SK-N-SH (cell line): ENCODE data around the gene MRPS18A. TPM values are rescaled to one million over a fixed set of nuclear protein-coding genes. Genes with fewer than 3 reads are reported as not detected.
A peak's percentile ranks its signal among the peaks of the same experiment; 100 is the strongest.

Source experiments
- CTCF ChIA-PET: fragments of 300-600, 350-600 bp; formaldehyde crosslinking; extraction: SDS; loops from one replicate; lab custom pipeline; 2021; lab: Yijun Ruan, JAX
- POLR2A ChIA-PET: fragments of 350-600 bp; sonication (Branson Sonifier 250); formaldehyde crosslinking; extraction: SDS; loops from one replicate; lab custom pipeline; 2020; ENCODE audit warnings: antibody characterized with exemption, inconsistent platforms; lab: Yijun Ruan, JAX
- DNase-seq: peaks from one replicate; pipeline ENCODE4 v3.0.0; 2012
- H2AFZ ChIP-seq: fragments of 200-600 bp; sonication (generic); 2 replicates; pipeline ENCODE4 v1.8.1; 2016; ENCODE audit warnings: antibody characterized with exemption, mild to moderate bottlenecking, low read depth
- H3F3A ChIP-seq: fragments of 200-600 bp; sonication (generic); replicated peaks from 2 replicates; pipeline ENCODE3; 2016; ENCODE audit warnings: antibody characterized with exemption, mild to moderate bottlenecking; ENCODE audit not compliant: insufficient read depth
- H3K27ac ChIP-seq, 2 experiments: fragments of 200-500 bp in 1 of 2; fragments of 200-600 bp in 1 of 2; sonication (Bioruptor generic) in 1 of 2; sonication (generic), shearing (Covaris generic) in 1 of 2; 2 replicates each; pipeline versions ENCODE4 v1.5.1 to v1.6.1; 2014 to 2016; ENCODE audit warnings: low read depth in 2 of 2, inconsistent platforms in 1 of 2, low read length in 1 of 2, mild to moderate bottlenecking in 1 of 2, mixed read lengths in 1 of 2
- H3K27me3 ChIP-seq: fragments of 200-600 bp; sonication (generic), shearing (Covaris generic); 2 replicates; pipeline ENCODE4 v1.6.1; 2016; ENCODE audit warnings: mixed run types; ENCODE audit not compliant: insufficient read depth
- H3K36me3 ChIP-seq, 2 experiments: fragments of 200-500 bp in 1 of 2; fragments of 200-600 bp in 1 of 2; sonication (Bioruptor generic) in 1 of 2; sonication (generic) in 1 of 2; replicated peaks in 1 of 2; 2 replicates each; pipeline versions ENCODE3 to v1.5.1; 2014 to 2016; ENCODE audit warnings: low read length in 1 of 2, mild to moderate bottlenecking in 1 of 2; ENCODE audit not compliant: insufficient read depth in 2 of 2, control insufficient read depth in 1 of 2
- H3K4me1 ChIP-seq, 2 experiments: fragments of 200-500 bp in 1 of 2; fragments of 200-600 bp in 1 of 2; sonication (Bioruptor generic) in 1 of 2; sonication (generic), shearing (Covaris generic) in 1 of 2; 2 replicates each; pipeline versions ENCODE4 v1.5.1 to v1.6.1; 2014 to 2016; ENCODE audit warnings: low read depth in 1 of 2, low read length in 1 of 2, mixed run types in 1 of 2; ENCODE audit not compliant: insufficient read depth in 2 of 2, control insufficient read depth in 1 of 2
- H3K4me2 ChIP-seq: fragments of 200-600 bp; sonication (generic), shearing (Covaris generic); 2 replicates; pipeline ENCODE4 v1.6.1; 2017; ENCODE audit warnings: mixed run types
- H3K4me3 ChIP-seq, 2 experiments: fragments of 200-500 bp in 1 of 2; fragments of 200-600 bp in 1 of 2; sonication (Bioruptor generic) in 1 of 2; sonication (generic), shearing (Covaris generic) in 1 of 2; 2 replicates each; pipeline versions ENCODE4 v1.5.1 to v1.8.1; 2014 to 2016; ENCODE audit warnings: low read depth in 2 of 2, inconsistent platforms in 1 of 2, low read length in 1 of 2, mild to moderate bottlenecking in 1 of 2, mixed read lengths in 1 of 2, moderate library complexity in 1 of 2
- H3K79me2 ChIP-seq: fragments of 200-600 bp; sonication (generic); 2 replicates; pipeline ENCODE4 v1.8.1; 2017; ENCODE audit warnings: mild to moderate bottlenecking; ENCODE audit not compliant: insufficient read depth
- H3K9ac ChIP-seq: fragments of 200-600 bp; sonication (generic); 2 replicates; pipeline ENCODE4 v1.6.1; 2017; ENCODE audit warnings: mixed run types
- H3K9me2 ChIP-seq: fragments of 200-600 bp; sonication (generic); 2 replicates; pipeline ENCODE4 v1.6.1; 2017; ENCODE audit warnings: mixed run types
- H3K9me3 ChIP-seq: fragments of 200-600 bp; sonication (generic); 2 replicates; pipeline ENCODE4 v1.6.1; 2017; ENCODE audit warnings: mixed run types, mild to moderate bottlenecking, moderate library complexity
- H4K20me1 ChIP-seq: fragments of 200-600 bp; sonication (generic); 2 replicates; pipeline ENCODE4 v1.6.1; 2017; ENCODE audit warnings: mild to moderate bottlenecking, mixed run types; ENCODE audit not compliant: insufficient read depth
- CHD2 ChIP-seq: fragments of 150-350 bp; IDR thresholded peaks from 2 replicates; pipeline ENCODE4 v1.6.1; 2018; ENCODE audit warnings: low read length; ENCODE audit not compliant: partially characterized antibody
- EP300 ChIP-seq, 2 experiments: IDR thresholded peaks; 2 replicates each; pipeline versions ENCODE4 v1.4.0 to v1.6.1; 2012; ENCODE audit warnings: borderline replicate concordance in 1 of 2, low read depth in 1 of 2, low read length in 1 of 2
- FOSL2 ChIP-seq: IDR thresholded peaks from 2 replicates; pipeline ENCODE4 v1.4.0; 2012; ENCODE audit warnings: low read depth, mild to moderate bottlenecking, moderate library complexity, borderline replicate concordance
- MEF2A ChIP-seq: IDR thresholded peaks from 2 replicates; pipeline ENCODE4 v1.4.0; 2012; ENCODE audit warnings: low read depth, borderline replicate concordance
- NFIC ChIP-seq: IDR thresholded peaks from 2 replicates; pipeline ENCODE4 v1.4.0; 2012; ENCODE audit warnings: borderline replicate concordance
- POLR2AphosphoS5 ChIP-seq: IDR thresholded peaks from 2 replicates; pipeline ENCODE4 v1.6.1; 2012; ENCODE audit warnings: low read depth, low read length
- SIN3A ChIP-seq: IDR thresholded peaks from 2 replicates; pipeline ENCODE4 v1.6.1; 2012; ENCODE audit warnings: low read depth, mild to moderate bottlenecking, low read length, moderate library complexity, borderline replicate concordance
- TAF1 ChIP-seq: IDR thresholded peaks from 2 replicates; pipeline ENCODE4 v1.6.1; 2012; ENCODE audit warnings: low read depth, mild to moderate bottlenecking, low read length, moderate library complexity, borderline replicate concordance
- TCF12 ChIP-seq: IDR thresholded peaks from 2 replicates; pipeline ENCODE4 v1.4.0; 2012
- TEAD4 ChIP-seq: IDR thresholded peaks from 2 replicates; pipeline ENCODE4 v1.4.0; 2012; ENCODE audit warnings: mild to moderate bottlenecking, borderline replicate concordance; ENCODE audit not compliant: insufficient read depth
- WGBS: methylation state at CpG from one replicate; pipeline ENCODE4 v1.1.6; 2017; ENCODE audit warnings: low lambda C conversion rate; 5-methylcytosine and 5-hydroxymethylcytosine counted together
- polyA plus RNA-seq, 3 experiments: library from polyadenylated mRNA; depleted of rRNA; stranded (reverse); fragments of >200 nt; gene quantifications; 2 replicates each; pipeline ENCODE4 v1.2.3, GENCODE V29; 2012
- TF ChIP-seq, protein P1 (sequence below): IDR thresholded peaks from 2 replicates; pipeline ENCODE4 v1.6.1; 2012; ENCODE audit warnings: mild to moderate bottlenecking, low read depth, low read length, moderate library complexity
- TF ChIP-seq, protein P2 (sequence below): IDR thresholded peaks from 2 replicates; pipeline ENCODE4 v1.4.0; 2012; ENCODE audit warnings: low read depth
- TF ChIP-seq, protein P3 (sequence below): fragments of 150-350 bp; IDR thresholded peaks from 2 replicates; pipeline ENCODE4 v1.6.1; 2016; ENCODE audit warnings: mild to moderate bottlenecking, low read depth, low read length

The MRPS18A gene
- polyA plus RNA-seq, 1 of the 3 experiments (the other 2 are of a cell fraction), result 57.0 TPM

GRCh38 chr6:43699564-43700186, 12.1 kb upstream of the MRPS18A start:
- WGBS, result 39% methylated on average over 7 of the region's 7 CpGs
- ChIA-PET POLR2A (no interaction called here), CTCF (interaction anchor here (1.5 kb wide), 1 partner anchor 33 kb away, joined by 5 read pairs; no protein-coding TSS in a partner anchor)
- Histone ChIP-seq H4K20me1 (no peaks in the 10 kb centered on the region), H3K9ac (no peak overlapping the region), H3K4me2 (0 out of 2 replicates have a peak overlapping the region, but pooled peaks have one; percentile 19), H3K27ac (no peak overlapping the region), H3F3A (no peaks in the 10 kb centered on the region), H3K36me3 (no peaks in the 10 kb centered on the region), H3K9me2 (no peaks in the 10 kb centered on the region), H3K4me1 (peaks cover 0 to 16% of the 10 kb centered on the region in 2 experiments; a peak in 1 of 4 replicates), H3K79me2 (no peaks in the 10 kb centered on the region), H3K27me3 (no peaks in the 10 kb centered on the region), H3K9me3 (no peaks in the 10 kb centered on the region), H2AFZ (no peak overlapping the region), H3K4me3 (no peak overlapping the region)
- 0 out of 2 replicates have a peak, but pooled peaks have one; percentile 8 for TF ChIP-seq FOSL2
- no peak for TF ChIP-seq NFIC
- no peak for TF ChIP-seq TCF12
- TF ChIP-seq, protein P1, sequence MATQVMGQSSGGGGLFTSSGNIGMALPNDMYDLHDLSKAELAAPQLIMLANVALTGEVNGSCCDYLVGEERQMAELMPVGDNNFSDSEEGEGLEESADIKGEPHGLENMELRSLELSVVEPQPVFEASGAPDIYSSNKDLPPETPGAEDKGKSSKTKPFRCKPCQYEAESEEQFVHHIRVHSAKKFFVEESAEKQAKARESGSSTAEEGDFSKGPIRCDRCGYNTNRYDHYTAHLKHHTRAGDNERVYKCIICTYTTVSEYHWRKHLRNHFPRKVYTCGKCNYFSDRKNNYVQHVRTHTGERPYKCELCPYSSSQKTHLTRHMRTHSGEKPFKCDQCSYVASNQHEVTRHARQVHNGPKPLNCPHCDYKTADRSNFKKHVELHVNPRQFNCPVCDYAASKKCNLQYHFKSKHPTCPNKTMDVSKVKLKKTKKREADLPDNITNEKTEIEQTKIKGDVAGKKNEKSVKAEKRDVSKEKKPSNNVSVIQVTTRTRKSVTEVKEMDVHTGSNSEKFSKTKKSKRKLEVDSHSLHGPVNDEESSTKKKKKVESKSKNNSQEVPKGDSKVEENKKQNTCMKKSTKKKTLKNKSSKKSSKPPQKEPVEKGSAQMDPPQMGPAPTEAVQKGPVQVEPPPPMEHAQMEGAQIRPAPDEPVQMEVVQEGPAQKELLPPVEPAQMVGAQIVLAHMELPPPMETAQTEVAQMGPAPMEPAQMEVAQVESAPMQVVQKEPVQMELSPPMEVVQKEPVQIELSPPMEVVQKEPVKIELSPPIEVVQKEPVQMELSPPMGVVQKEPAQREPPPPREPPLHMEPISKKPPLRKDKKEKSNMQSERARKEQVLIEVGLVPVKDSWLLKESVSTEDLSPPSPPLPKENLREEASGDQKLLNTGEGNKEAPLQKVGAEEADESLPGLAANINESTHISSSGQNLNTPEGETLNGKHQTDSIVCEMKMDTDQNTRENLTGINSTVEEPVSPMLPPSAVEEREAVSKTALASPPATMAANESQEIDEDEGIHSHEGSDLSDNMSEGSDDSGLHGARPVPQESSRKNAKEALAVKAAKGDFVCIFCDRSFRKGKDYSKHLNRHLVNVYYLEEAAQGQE, result no peak
- no peak for TF ChIP-seq POLR2AphosphoS5
- TF ChIP-seq TEAD4, result no peak
- TF ChIP-seq SIN3A, result no peak
- no peak for DNase-seq

- no peak overlapping the region for H2AFZ ChIP-seq
- H3K27me3 ChIP-seq, result no peaks in the 10 kb centered on the region
- TF ChIP-seq SIN3A (no peak), EP300 (IDR thresholded peaks at IDR 0.05; ENCODE audit: borderline replicate concordance in 1 of 2, low read depth in 1 of 2, low read length in 1 of 2) (no peak), MEF2A (no peak), CHD2 (no peak), FOSL2 (no peak), TAF1 (no peak)
- TF ChIP-seq, protein P2, sequence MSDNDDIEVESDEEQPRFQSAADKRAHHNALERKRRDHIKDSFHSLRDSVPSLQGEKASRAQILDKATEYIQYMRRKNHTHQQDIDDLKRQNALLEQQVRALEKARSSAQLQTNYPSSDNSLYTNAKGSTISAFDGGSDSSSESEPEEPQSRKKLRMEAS, result no peak
- TF ChIP-seq, protein P3, sequence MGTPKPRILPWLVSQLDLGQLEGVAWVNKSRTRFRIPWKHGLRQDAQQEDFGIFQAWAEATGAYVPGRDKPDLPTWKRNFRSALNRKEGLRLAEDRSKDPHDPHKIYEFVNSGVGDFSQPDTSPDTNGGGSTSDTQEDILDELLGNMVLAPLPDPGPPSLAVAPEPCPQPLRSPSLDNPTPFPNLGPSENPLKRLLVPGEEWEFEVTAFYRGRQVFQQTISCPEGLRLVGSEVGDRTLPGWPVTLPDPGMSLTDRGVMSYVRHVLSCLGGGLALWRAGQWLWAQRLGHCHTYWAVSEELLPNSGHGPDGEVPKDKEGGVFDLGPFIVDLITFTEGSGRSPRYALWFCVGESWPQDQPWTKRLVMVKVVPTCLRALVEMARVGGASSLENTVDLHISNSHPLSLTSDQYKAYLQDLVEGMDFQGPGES, result no peak
- TF ChIP-seq, all 33 proteins: peak for 0
- Histone ChIP-seq H3K9me3 (no peaks in the 10 kb centered on the region), H3K4me1 (peaks cover 0 to 16% of the 10 kb centered on the region in 2 experiments; a peak in 1 of 4 replicates), H3K36me3 (no peaks in the 10 kb centered on the region), H3K9me2 (no peaks in the 10 kb centered on the region), H3K4me3 (no peak overlapping the region), H3F3A (no peaks in the 10 kb centered on the region), H3K27ac (no peak overlapping the region), H3K4me2 (0 out of 2 replicates have a peak overlapping the region, but pooled peaks have one; percentile 5), H3K79me2 (no peaks in the 10 kb centered on the region), H4K20me1 (no peaks in the 10 kb centered on the region), H3K9ac (no peak overlapping the region)
- DNase-seq, result no peak
- CTCF ChIA-PET, result interaction anchor here (1.0 to 1.5 kb wide), 3 partner anchors 17 to 380 kb away, joined by 3 to 5 read pairs (median 4); no protein-coding TSS in a partner anchor
- WGBS, result 44% methylated on average over 8 of the region's 8 CpGs
- POLR2A ChIA-PET, result no interaction called here
Observed at GRCh38 chr6:43698584-43699349, 11.2 kb upstream of the MRPS18A start.
